WTC11 (cell line): ENCODE data around the gene MMP19.
"Not testable (repeated sequence)": the region's sequence is repeated elsewhere in the genome, so short reads cannot be mapped to it uniquely, and the experiment has no call there.

Source experiments
- AFF4 ChIP-seq: sonication (generic); formaldehyde crosslinking; IDR thresholded peaks from 2 replicates; pipeline ENCODE4 v1.8.1; 2023; ENCODE audit warnings: mild to moderate bottlenecking, missing genetic modification reagents, borderline replicate concordance
- SP1 ChIP-seq: sonication (generic); formaldehyde crosslinking; conservative IDR thresholded peaks from 2 replicates; pipeline ENCODE4 v1.8.1; 2022; ENCODE audit warnings: missing genetic modification reagents
- ZBTB43 ChIP-seq: sonication (generic); formaldehyde crosslinking; IDR thresholded peaks from 2 replicates; pipeline ENCODE4 v1.8.1; 2023; ENCODE audit warnings: mild to moderate bottlenecking, missing genetic modification reagents

GRCh38 chr12:55866454-55867004 lies 23.8 kb upstream of the MMP19 start:
- TF ChIP-seq AFF4 (CRISPR knock-in tag); ZBTB43; SP1 (CRISPR knock-in tag): not testable (repeated sequence)
